ENCODE data around the gene RHBDL1. TPM values are rescaled to one million over a fixed set of nuclear protein-coding genes. Genes with fewer than 3 reads are reported as not detected.

Gene RHBDL1
- total and polyA plus RNA-seq, 4 donors = 0.35 to 0.84 (median 0.70) TPM

- peaks cover 25 to 58% (median 46%) of the 10 kb centered on the region in 4 donors for H3K4me1 ChIP-seq (ENCODE audit: control insufficient read depth in 4 of 4, insufficient read depth in 4 of 4, low read length in 3 of 4)
- peak overlapping the region in 1 of 2 donors; percentile 60 for H3K27ac ChIP-seq (ENCODE audit: low read depth in 1 of 2, low read length in 2 of 2)
- H3K9ac ChIP-seq (ENCODE audit: low read depth in 1 of 2, low read length in 2 of 2) = no peak overlapping the region
- H3K4me3 ChIP-seq (ENCODE audit: low read depth in 1 of 3, low read length in 3 of 3) = peak overlapping the region; percentile 57 to 85 (median 61)
- 10% methylated on average over 57 of the region's 57 CpGs for WGBS
- no peak for DNase-seq (ENCODE audit: low spot score)
- H3K27me3 ChIP-seq (ENCODE audit: control insufficient read depth in 4 of 4, insufficient read depth in 4 of 4, low read length in 3 of 4) = no peaks in the 10 kb centered on the region
- TF ChIP-seq, protein P1, sequence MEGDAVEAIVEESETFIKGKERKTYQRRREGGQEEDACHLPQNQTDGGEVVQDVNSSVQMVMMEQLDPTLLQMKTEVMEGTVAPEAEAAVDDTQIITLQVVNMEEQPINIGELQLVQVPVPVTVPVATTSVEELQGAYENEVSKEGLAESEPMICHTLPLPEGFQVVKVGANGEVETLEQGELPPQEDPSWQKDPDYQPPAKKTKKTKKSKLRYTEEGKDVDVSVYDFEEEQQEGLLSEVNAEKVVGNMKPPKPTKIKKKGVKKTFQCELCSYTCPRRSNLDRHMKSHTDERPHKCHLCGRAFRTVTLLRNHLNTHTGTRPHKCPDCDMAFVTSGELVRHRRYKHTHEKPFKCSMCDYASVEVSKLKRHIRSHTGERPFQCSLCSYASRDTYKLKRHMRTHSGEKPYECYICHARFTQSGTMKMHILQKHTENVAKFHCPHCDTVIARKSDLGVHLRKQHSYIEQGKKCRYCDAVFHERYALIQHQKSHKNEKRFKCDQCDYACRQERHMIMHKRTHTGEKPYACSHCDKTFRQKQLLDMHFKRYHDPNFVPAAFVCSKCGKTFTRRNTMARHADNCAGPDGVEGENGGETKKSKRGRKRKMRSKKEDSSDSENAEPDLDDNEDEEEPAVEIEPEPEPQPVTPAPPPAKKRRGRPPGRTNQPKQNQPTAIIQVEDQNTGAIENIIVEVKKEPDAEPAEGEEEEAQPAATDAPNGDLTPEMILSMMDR (IDR thresholded peaks at IDR 0.05; ENCODE audit: low read depth, low read length, missing input control) = no peak
- H3K9me3 ChIP-seq (ENCODE audit: control insufficient read depth in 4 of 4, low read length in 3 of 4) = no peaks in the 10 kb centered on the region
- H3K36me3 ChIP-seq (ENCODE audit: control insufficient read depth in 4 of 4, insufficient read depth in 3 of 4, low read depth in 1 of 4, low read length in 3 of 4) = peaks cover 8 to 21% (median 12%) of the 10 kb centered on the region in 4 donors
These were observed 8.1 kb downstream of the RHBDL1 start for GRCh38 chr16:683396-684070.

DNA sequence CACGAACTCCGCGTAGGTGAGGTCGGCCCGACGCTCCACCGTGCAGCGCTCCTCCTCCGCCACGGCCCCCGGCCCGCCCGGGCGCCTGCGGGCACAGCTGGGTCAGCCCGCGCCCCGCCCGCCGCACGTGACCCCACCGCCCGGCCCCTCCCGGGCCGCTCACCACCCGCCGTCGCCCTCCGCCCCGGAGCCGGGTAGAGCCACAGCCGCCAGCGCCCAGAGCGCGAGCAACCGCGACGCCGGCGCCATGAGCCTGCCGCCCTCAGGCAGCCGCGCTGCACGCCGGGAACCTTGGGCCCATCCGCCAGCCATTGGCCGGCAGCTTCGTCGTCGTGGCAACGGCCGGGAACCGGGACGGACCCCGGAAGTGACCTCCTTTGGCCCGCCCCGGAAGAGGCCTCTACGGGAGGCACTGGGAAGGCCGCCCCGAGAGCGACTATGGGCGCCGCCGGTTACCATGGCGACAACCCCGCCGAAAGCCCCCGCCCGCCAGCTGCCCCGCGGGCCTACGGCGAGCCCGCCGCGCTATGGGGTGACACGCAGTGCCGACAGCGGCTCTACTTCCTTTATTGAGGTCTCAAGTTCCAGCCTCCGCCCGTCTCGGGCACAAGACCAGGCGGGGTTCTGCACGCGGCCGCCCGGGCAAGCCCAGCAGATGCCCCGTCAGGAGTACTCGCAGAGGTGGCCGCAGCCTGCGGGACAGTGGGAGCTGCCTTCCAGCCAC is 8.8 kb downstream of the RHBDL1 start, which contains the start of gene JMJD8:
JMJD8 (minus strand) TSS at position 264 of the 724 bp plus-strand sequence; CDS start at position 249, 15 bp downstream.
- H3K4me1 ChIP-seq (ENCODE audit: control insufficient read depth in 4 of 4, insufficient read depth in 4 of 4, low read length in 3 of 4) = peaks cover 28 to 58% (median 47%) of the 10 kb centered on the region in 4 donors
- peak within 1 kb of the TSS; percentile 60 to 68 for H3K27ac ChIP-seq (ENCODE audit: low read depth in 1 of 2, low read length in 2 of 2)
- H3K4me3 ChIP-seq (ENCODE audit: low read depth in 1 of 3, low read length in 3 of 3) = peak within 1 kb of the TSS; percentile 57 to 85 (median 61)
- H3K27me3 ChIP-seq (ENCODE audit: control insufficient read depth in 4 of 4, insufficient read depth in 4 of 4, low read length in 3 of 4) = no peaks in the 10 kb centered on the region
- H3K9ac ChIP-seq (ENCODE audit: low read depth in 1 of 2, low read length in 2 of 2) = no peak within 1 kb of the TSS
- H3K36me3 ChIP-seq (ENCODE audit: control insufficient read depth in 4 of 4, insufficient read depth in 3 of 4, low read depth in 1 of 4, low read length in 3 of 4) = peaks cover 8 to 21% (median 12%) of the 10 kb centered on the region in 4 donors
- WGBS = 7% methylated on average over 91 of the region's 91 CpGs
- DNase-seq (ENCODE audit: low spot score) = peak; percentile 98
- H3K9me3 ChIP-seq (ENCODE audit: control insufficient read depth in 4 of 4, low read length in 3 of 4) = no peaks in the 10 kb centered on the region
- TF ChIP-seq EGR1 (IDR thresholded peaks at IDR 0.05; ENCODE audit: low read depth in 2 of 2) (no peak), TAF1 (conservative IDR thresholded peaks at IDR 0.05) (no peak), NR2F2 (IDR thresholded peaks at IDR 0.05) (peak; percentile 22), RXRA (IDR thresholded peaks at IDR 0.05) (no peak), HNF4G (IDR thresholded peaks at IDR 0.05) (no peak), YY1 (IDR thresholded peaks at IDR 0.05) (peak; percentile 79), GABPA (IDR thresholded peaks at IDR 0.05 in 1 of 2, conservative IDR thresholded peaks at IDR 0.05 in 1 of 2) (peak; percentile 86 to 95), REST (IDR thresholded peaks at IDR 0.05) (no peak), SP1 (IDR thresholded peaks at IDR 0.05) (peak; percentile 55), ATF3 (IDR thresholded peaks at IDR 0.05) (no peak), FOXA2 (IDR thresholded peaks at IDR 0.05) (no peak), HNF4A (conservative IDR thresholded peaks at IDR 0.05) (no peak), RAD21 (IDR thresholded peaks at IDR 0.05) (no peak), JUND (IDR thresholded peaks at IDR 0.05) (no peak), FOXA1 (IDR thresholded peaks at IDR 0.05) (no peak)
- TF ChIP-seq, protein P2, sequence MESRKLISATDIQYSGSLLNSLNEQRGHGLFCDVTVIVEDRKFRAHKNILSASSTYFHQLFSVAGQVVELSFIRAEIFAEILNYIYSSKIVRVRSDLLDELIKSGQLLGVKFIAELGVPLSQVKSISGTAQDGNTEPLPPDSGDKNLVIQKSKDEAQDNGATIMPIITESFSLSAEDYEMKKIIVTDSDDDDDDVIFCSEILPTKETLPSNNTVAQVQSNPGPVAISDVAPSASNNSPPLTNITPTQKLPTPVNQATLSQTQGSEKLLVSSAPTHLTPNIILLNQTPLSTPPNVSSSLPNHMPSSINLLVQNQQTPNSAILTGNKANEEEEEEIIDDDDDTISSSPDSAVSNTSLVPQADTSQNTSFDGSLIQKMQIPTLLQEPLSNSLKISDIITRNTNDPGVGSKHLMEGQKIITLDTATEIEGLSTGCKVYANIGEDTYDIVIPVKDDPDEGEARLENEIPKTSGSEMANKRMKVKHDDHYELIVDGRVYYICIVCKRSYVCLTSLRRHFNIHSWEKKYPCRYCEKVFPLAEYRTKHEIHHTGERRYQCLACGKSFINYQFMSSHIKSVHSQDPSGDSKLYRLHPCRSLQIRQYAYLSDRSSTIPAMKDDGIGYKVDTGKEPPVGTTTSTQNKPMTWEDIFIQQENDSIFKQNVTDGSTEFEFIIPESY (IDR thresholded peaks at IDR 0.05) = no peak
- TF ChIP-seq, protein P3, sequence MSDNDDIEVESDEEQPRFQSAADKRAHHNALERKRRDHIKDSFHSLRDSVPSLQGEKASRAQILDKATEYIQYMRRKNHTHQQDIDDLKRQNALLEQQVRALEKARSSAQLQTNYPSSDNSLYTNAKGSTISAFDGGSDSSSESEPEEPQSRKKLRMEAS (IDR thresholded peaks at IDR 0.05) = no peak
- TF ChIP-seq, protein P1 (IDR thresholded peaks at IDR 0.05; ENCODE audit: low read depth, low read length, missing input control) = no peak

Measured in liver (tissue), 9 donors.